Body of pancreas (tissue), 4 donors: ENCODE data around the gene ASAP3.

Experiments used
- POLR2A ChIP-seq, 3 donors: fragments of 450-650 bp; IDR thresholded peaks; one replicate each; pipeline ENCODE4 v1.6.1; 2016; ENCODE audit warnings: antibody characterized with exemption in 3 of 3, mild to moderate bottlenecking in 2 of 3
- TF ChIP-seq, protein P1 (sequence below), 7 experiments: fragments of 450-650 bp in 4 of 7; fragments of 200-600 bp in 3 of 7; sonication (generic) in 3 of 7; IDR thresholded peaks; one replicate each; pipeline ENCODE4 v1.5.1; 2016 to 2019; ENCODE audit warnings: antibody characterized with exemption in 7 of 7

GRCh38 chr1:23419180-23419579, 64.8 kb downstream of the ASAP3 start:
- TF ChIP-seq, protein P1, sequence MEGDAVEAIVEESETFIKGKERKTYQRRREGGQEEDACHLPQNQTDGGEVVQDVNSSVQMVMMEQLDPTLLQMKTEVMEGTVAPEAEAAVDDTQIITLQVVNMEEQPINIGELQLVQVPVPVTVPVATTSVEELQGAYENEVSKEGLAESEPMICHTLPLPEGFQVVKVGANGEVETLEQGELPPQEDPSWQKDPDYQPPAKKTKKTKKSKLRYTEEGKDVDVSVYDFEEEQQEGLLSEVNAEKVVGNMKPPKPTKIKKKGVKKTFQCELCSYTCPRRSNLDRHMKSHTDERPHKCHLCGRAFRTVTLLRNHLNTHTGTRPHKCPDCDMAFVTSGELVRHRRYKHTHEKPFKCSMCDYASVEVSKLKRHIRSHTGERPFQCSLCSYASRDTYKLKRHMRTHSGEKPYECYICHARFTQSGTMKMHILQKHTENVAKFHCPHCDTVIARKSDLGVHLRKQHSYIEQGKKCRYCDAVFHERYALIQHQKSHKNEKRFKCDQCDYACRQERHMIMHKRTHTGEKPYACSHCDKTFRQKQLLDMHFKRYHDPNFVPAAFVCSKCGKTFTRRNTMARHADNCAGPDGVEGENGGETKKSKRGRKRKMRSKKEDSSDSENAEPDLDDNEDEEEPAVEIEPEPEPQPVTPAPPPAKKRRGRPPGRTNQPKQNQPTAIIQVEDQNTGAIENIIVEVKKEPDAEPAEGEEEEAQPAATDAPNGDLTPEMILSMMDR (IDR thresholded peaks at IDR 0.05) = no peak
- no peak for TF ChIP-seq POLR2A (IDR thresholded peaks at IDR 0.05)
